MCF 10A (cell line): ENCODE results near the gene MLC1. TPM values are rescaled to one million over a fixed set of nuclear protein-coding genes. Genes with fewer than 3 reads are reported as not detected.
A peak's percentile ranks its signal among the peaks of the same experiment; 100 is the strongest.

Experiments used
- BruUV-seq: library from RNA; stranded (reverse); fragments of 400-500 nt; replicated peaks from 2 replicates; lab custom pipeline; 2021; lab: Mats Ljungman, UMichigan
- CTCF ChIA-PET: fragments of 300-600 bp; sonication (Branson Sonifier 250); formaldehyde crosslinking; extraction: SDS; loops from one replicate; lab custom pipeline; 2021; ENCODE audit warnings: antibody characterized with exemption, inconsistent platforms; lab: Yijun Ruan, JAX
- POLR2A ChIA-PET: fragments of 300-600, 350-650 bp; sonication (Branson Sonifier 250); formaldehyde crosslinking; extraction: SDS; loops from one replicate; lab custom pipeline; 2020; ENCODE audit warnings: antibody characterized with exemption, inconsistent platforms; lab: Yijun Ruan, JAX
- DNase-seq: peaks from one replicate; pipeline ENCODE4 v3.0.0-alpha.2; 2018; ENCODE audit not compliant: unreplicated experiment
- H3K27ac Mint-ChIP-seq: one replicate; pipeline ENCODE4 v1.8.0; 2022; ENCODE audit warnings: mild to moderate bottlenecking, low read depth, mixed read lengths; ENCODE audit not compliant: unreplicated experiment
- H3K27me3 Mint-ChIP-seq: one replicate; pipeline ENCODE4 v1.8.0; 2022; ENCODE audit warnings: mixed read lengths; ENCODE audit not compliant: insufficient read depth, unreplicated experiment
- H3K36me3 Mint-ChIP-seq: one replicate; pipeline ENCODE4 v1.8.0; 2022; ENCODE audit warnings: mild to moderate bottlenecking, moderate library complexity, mixed read lengths; ENCODE audit not compliant: insufficient read depth, unreplicated experiment
- H3K4me1 Mint-ChIP-seq: one replicate; pipeline ENCODE4 v1.8.0; 2022; ENCODE audit warnings: mixed read lengths; ENCODE audit not compliant: insufficient read depth, unreplicated experiment
- H3K4me3 Mint-ChIP-seq: one replicate; pipeline ENCODE4 v1.8.0; 2022; ENCODE audit warnings: mild to moderate bottlenecking, moderate library complexity, mixed read lengths; ENCODE audit not compliant: unreplicated experiment
- H3K9me3 Mint-ChIP-seq: one replicate; pipeline ENCODE4 v1.8.0; 2022; ENCODE audit warnings: mixed read lengths; ENCODE audit not compliant: unreplicated experiment
- CTCF ChIP-seq: fragments of 200-600 bp; IDR thresholded peaks from one replicate; pipeline ENCODE4 v1.8.0; 2022; ENCODE audit warnings: antibody characterized with exemption, mild to moderate bottlenecking; ENCODE audit not compliant: unreplicated experiment
- intact Hi-C: fragments of 100-400 bp; cut with micrococcal nuclease; formaldehyde crosslinking; loops from 2 replicates; pipeline ENCODE4 v1.14.1; 2022
- total RNA-seq: library from RNA; stranded (reverse); gene quantifications from 2 replicates; pipeline ENCODE4 v1.2.3, GENCODE V29; 2022

Gene MLC1
- total RNA-seq, 1 experiment from 2014 or later = not detected

DNA sequence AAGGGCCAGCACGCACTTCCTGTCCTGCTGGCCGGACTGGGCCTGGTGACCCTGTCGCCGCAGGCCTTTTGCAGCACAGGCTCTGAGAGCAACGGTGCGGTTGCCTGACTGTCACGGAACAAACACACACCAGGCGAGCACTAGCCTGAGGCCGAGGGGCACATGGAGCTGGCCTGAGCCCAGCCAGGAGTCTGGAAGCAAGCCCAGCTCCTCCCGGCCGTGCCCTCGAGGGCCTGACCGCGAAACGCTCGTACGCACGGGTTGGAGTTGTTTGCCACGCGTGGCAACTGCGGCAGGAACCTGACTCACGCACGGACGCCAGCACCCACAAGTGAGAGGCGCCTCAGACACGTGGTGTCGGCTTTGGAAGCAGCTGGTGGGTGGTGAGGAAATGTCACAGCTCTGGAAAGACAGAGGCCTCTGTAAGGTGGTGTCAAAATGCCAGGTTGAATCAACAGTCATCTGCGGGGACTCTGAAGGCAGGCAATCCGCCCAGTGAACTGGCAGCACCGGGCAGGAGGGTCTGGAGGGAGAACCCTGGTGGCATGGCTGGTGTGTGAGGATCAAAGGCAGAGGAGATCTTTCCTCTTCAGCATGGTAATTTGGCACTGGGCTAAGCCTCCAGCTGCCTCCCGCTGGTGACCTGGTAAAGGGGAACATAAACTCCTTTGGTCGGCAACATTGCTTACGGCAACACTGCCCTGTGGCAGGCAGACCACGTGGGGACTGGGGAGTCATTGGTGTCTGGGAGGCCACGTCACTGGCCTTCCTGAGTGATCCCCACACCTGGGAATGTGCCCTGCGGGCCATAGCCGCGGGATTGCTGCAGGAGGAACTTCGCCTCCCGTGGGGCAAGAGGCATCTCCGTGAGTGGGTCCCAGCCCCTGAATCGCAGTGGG, 57.3 kb downstream of the MLC1 start:
- DNase-seq = peak; percentile 75
- TF ChIP-seq CTCF = no peak
- no peaks in the 10 kb centered on the region for H3K9me3 Mint-ChIP-seq
- ChIA-PET POLR2A (interaction anchor here (0.6 to 1.9 kb wide), 17 partner anchors 10 to 109 kb away, joined by 3 to 25 read pairs (median 4); partner anchors contain the start of genes CRELD2 and PIM3), CTCF (interaction anchor here (0.5 to 2.1 kb wide), 14 partner anchors 11 to 193 kb away, joined by 3 to 11 read pairs (median 3); partner anchors contain the start of gene IL17REL)
- no peaks in the 10 kb centered on the region for H3K36me3 Mint-ChIP-seq
- peaks cover 11% of the 10 kb centered on the region for H3K4me1 Mint-ChIP-seq
- peak overlapping the region; percentile 50 for H3K27ac Mint-ChIP-seq
- peaks cover 9% of the 10 kb centered on the region for H3K27me3 Mint-ChIP-seq
- peak overlapping the region; percentile 18 for H3K4me3 Mint-ChIP-seq
- intact Hi-C loops = loop anchor here (5.0 kb wide), 1 partner anchor 56 kb away; no protein-coding TSS in a partner anchor
- no TSS peak for BruUV-seq

GRCh38 chr22:50025993-50026392, 59.2 kb downstream of the MLC1 start:
- no peaks in the 10 kb centered on the region for H3K9me3 Mint-ChIP-seq
- ChIA-PET POLR2A (no interaction called here), CTCF (interaction anchor here (1.6 kb wide), 1 partner anchor 13 kb away, joined by 3 read pairs; the partner anchor contains the start of gene IL17REL)
- no peak for DNase-seq
- no peak overlapping the region for H3K4me3 Mint-ChIP-seq
- no peaks in the 10 kb centered on the region for H3K36me3 Mint-ChIP-seq
- BruUV-seq = no TSS peak
- no peak overlapping the region for H3K27ac Mint-ChIP-seq
- TF ChIP-seq CTCF = no peak
- peaks cover 9% of the 10 kb centered on the region for H3K27me3 Mint-ChIP-seq
- intact Hi-C loops = loop anchor here (5.0 kb wide), 1 partner anchor 54 kb away; no protein-coding TSS in a partner anchor
- H3K4me1 Mint-ChIP-seq = peaks cover 11% of the 10 kb centered on the region

DNA sequence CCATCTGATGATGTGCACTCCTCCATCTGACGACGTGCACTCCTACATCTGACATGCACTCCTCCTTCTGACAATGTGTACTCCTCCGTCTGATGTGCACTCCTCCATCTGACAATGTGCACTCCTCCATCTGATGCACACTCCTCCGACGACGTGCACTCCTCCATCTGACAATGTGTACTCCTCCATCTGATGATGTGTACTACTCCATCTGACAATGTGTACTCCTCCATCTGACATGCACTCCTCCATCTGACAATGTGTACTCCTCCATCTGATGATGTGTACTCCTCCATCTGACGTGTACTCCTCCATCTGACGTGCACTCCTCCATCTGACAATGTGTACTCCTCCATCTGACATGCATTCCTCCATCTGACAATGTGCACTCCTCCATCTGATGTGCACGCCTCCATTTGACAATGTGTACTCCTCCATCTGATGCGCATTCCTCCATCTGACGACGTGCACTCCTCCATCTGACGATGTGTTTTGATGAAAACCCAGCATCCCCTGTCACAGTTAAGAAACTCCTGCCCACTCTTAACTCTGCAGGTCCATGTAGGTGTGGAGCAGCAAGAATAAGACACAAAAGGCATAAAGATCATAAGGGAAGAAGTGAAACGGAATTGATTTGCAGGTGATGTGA, 62.9 kb downstream of the MLC1 start:
- H3K27ac Mint-ChIP-seq = no peak overlapping the region
- BruUV-seq = no TSS peak
- ChIA-PET CTCF (no interaction called here), POLR2A (no interaction called here)
- H3K36me3 Mint-ChIP-seq = no peaks in the 10 kb centered on the region
- H3K9me3 Mint-ChIP-seq = no peaks in the 10 kb centered on the region
- no peak overlapping the region for H3K4me3 Mint-ChIP-seq
- DNase-seq = no peak
- H3K27me3 Mint-ChIP-seq = peaks cover 9% of the 10 kb centered on the region
- peaks cover 1% of the 10 kb centered on the region for H3K4me1 Mint-ChIP-seq
- TF ChIP-seq CTCF = no peak
- intact Hi-C loops = no loop called here

DNA sequence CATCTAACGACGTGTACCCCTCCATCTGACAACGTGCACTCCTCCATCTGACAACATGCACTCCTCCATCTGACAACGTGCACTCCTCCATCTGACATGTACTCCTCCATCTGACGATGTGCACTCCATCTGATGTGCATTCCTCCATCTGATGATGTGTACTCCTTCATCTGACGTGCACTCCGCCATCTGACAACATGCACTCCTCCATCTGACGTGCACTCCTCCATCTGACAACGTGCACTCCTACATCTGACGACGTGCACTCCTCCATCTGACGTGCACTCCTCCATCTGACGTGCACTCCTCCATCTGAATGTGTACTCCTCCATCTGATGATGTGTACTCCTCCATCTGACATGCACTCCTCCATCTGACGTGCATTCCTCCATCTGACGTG, 64.6 kb downstream of the MLC1 start:
- H3K9me3 Mint-ChIP-seq = no peaks in the 10 kb centered on the region
- CTCF ChIA-PET = no interaction called here
- no peaks in the 10 kb centered on the region for H3K36me3 Mint-ChIP-seq
- TF ChIP-seq CTCF = no peak
- H3K27me3 Mint-ChIP-seq = peaks cover 9% of the 10 kb centered on the region
- H3K27ac Mint-ChIP-seq = no peak overlapping the region
- intact Hi-C loops = no loop called here
- no TSS peak for BruUV-seq
- H3K4me3 Mint-ChIP-seq = no peak overlapping the region
- H3K4me1 Mint-ChIP-seq = no peaks in the 10 kb centered on the region
- no peak for DNase-seq
- POLR2A ChIA-PET = no interaction called here
